Esophagus muscularis mucosa (tissue), 4 donors: ENCODE data around the gene UBL5. TPM values are rescaled to one million over a fixed set of nuclear protein-coding genes. Genes with fewer than 3 reads are reported as not detected.
"Not testable (repeated sequence)": the region's sequence is repeated elsewhere in the genome, so short reads cannot be mapped to it uniquely, and the experiment has no call there.

Experiments used
- DNase-seq: peaks from one replicate; pipeline ENCODE4 v3.0.0-alpha.2; 2017; ENCODE audit errors: extremely low spot score
- H3K27ac ChIP-seq, 4 donors: fragments of 200-600 bp; sonication (generic); replicated peaks in 1 of 4; 1 replicate in 3 of 4; 2 replicates in 1 of 4; pipeline ENCODE4 v1.5.1; 2016 to 2019; ENCODE audit warnings: mild to moderate bottlenecking in 1 of 4
- H3K27me3 ChIP-seq, 4 donors: fragments of 200-600 bp; sonication (generic); one replicate each; pipeline versions ENCODE4 v1.5.1 to v1.6.0; 2016 to 2019
- H3K36me3 ChIP-seq, 4 donors: fragments of 200-600 bp; sonication (generic); one replicate each; pipeline ENCODE4 v1.5.1; 2016 to 2019
- H3K4me1 ChIP-seq, 4 donors: fragments of 200-600 bp; sonication (generic); one replicate each; pipeline ENCODE4 v1.5.1; 2016 to 2019
- H3K4me3 ChIP-seq, 4 donors: fragments of 200-600 bp; sonication (generic); 1 replicate in 2 of 4; 2 replicates in 2 of 4; pipeline ENCODE4 v1.5.1; 2016 to 2019; ENCODE audit warnings: mild to moderate bottlenecking in 4 of 4, moderate library complexity in 1 of 4
- H3K9me3 ChIP-seq, 4 donors: fragments of 200-600 bp; sonication (generic); 1 replicate in 3 of 4; 2 replicates in 1 of 4; pipeline ENCODE4 v1.5.1; 2016 to 2019
- EP300 ChIP-seq: sonication (generic); formaldehyde crosslinking; IDR thresholded peaks from one replicate; pipeline ENCODE4 v1.6.1; 2017; ENCODE audit warnings: antibody characterized with exemption
- POLR2A ChIP-seq: fragments of 450-650 bp; IDR thresholded peaks from one replicate; pipeline ENCODE4 v1.6.1; 2017; ENCODE audit warnings: antibody characterized with exemption, moderate library complexity, mild to moderate bottlenecking, low read depth
- POLR2AphosphoS5 ChIP-seq, 2 donors: sonication (generic); formaldehyde crosslinking; IDR thresholded peaks; one replicate each; pipeline ENCODE4 v1.6.1; 2017; ENCODE audit warnings: antibody characterized with exemption in 2 of 2
- WGBS: methylation state at CpG from one replicate; pipeline ENCODE4 v1.1.5; 2018; 5-methylcytosine and 5-hydroxymethylcytosine counted together
- intact Hi-C: fragments of 100-400 bp; cut with DNase I; formaldehyde crosslinking; loops from one replicate; pipeline ENCODE4 v1.15.1; 2023
- total RNA-seq, 4 donors: library from RNA; depleted of rRNA; stranded (reverse); fragments of >200 nt; gene quantifications; one replicate each; pipeline versions ENCODE4 v1.1.0 to v1.2.1, GENCODE V29; 2016
- TF ChIP-seq, protein P1 (sequence below), 3 experiments: fragments of 200-600 bp in 2 of 3; fragments of 450-650 bp in 1 of 3; sonication (generic) in 2 of 3; IDR thresholded peaks; one replicate each; pipeline ENCODE4 v1.5.1; 2017 to 2019; ENCODE audit warnings: antibody characterized with exemption in 3 of 3, mild to moderate bottlenecking in 2 of 3, moderate library complexity in 1 of 3

Gene UBL5
- total RNA-seq, result 100 to 1,000 TPM; 297 to 717 (median 464) TPM

DNA sequence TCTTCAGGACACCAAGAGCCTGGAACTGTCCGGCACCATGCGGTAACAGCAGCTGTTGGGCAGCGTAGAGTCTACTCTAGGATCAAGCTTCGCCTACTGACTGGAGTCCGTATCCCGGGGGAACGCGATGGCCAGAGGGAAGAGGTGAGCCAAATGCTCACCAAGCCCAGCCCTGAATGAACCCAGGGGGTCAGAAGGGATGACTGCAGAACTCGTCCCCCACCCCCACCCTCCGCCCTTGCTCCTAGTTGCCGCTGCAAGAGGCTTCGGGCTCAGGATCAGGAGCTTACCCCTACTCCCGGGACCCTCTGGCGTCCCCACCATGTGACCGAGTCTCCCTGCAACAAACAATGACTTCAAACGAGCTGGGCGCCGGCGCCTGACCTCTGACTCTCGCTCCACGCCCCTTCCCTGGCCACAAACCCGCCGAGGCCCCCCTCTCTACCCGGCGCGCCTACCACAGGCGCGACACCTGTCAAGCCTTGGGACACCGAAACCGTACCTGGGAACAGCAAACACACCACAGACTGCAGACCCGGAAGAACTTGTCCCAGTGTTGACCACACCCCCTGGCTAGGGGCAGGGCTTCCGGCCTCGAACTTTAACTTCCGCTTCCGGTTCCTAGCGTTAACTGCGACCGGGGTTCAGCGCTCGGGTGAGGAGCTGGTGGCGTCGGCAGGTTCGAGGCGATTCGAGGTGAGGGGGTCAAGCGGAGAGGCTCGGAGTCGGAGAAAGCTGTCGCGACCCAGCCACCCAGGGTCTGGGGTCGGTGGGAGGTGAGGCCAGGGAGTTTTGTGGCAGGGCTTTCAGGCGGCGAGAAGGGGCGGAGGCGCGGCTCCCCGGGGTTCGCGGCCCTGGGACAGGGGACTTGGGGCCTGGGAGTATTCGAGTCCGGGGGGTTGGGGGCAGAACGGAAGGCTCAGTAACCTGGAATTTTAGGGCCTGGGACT is at the start of gene UBL5:
TSS of gene UBL5 (plus strand) at position 630 of the 950 bp plus-strand sequence. CDS start 420 bp downstream, outside the sequence.
- Histone ChIP-seq H3K36me3 (peaks cover 0 to 25% (median 12%) of the 10 kb centered on the region in 4 donors), H3K4me3 (peak within 1 kb of the TSS; percentile 64 to 99 (median 84)), H3K27me3 (no peaks in the 10 kb centered on the region), H3K27ac (peak within 1 kb of the TSS; percentile 76 to 86 (median 84)), H3K4me1 (peaks cover 26 to 35% (median 31%) of the 10 kb centered on the region in 4 donors), H3K9me3 (no peaks in the 10 kb centered on the region)
- intact Hi-C loops, result no loop called here
- under 1% methylated on average over 29 of the region's 62 CpGs for WGBS
- DNase-seq, result peak; percentile 97
- TF ChIP-seq EP300, result no peak
- peak; percentile 77 for TF ChIP-seq POLR2A
- TF ChIP-seq, protein P1, sequence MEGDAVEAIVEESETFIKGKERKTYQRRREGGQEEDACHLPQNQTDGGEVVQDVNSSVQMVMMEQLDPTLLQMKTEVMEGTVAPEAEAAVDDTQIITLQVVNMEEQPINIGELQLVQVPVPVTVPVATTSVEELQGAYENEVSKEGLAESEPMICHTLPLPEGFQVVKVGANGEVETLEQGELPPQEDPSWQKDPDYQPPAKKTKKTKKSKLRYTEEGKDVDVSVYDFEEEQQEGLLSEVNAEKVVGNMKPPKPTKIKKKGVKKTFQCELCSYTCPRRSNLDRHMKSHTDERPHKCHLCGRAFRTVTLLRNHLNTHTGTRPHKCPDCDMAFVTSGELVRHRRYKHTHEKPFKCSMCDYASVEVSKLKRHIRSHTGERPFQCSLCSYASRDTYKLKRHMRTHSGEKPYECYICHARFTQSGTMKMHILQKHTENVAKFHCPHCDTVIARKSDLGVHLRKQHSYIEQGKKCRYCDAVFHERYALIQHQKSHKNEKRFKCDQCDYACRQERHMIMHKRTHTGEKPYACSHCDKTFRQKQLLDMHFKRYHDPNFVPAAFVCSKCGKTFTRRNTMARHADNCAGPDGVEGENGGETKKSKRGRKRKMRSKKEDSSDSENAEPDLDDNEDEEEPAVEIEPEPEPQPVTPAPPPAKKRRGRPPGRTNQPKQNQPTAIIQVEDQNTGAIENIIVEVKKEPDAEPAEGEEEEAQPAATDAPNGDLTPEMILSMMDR (IDR thresholded peaks at IDR 0.05), result no peak
- TF ChIP-seq POLR2AphosphoS5 (IDR thresholded peaks at IDR 0.05), result peak; percentile 97

DNA sequence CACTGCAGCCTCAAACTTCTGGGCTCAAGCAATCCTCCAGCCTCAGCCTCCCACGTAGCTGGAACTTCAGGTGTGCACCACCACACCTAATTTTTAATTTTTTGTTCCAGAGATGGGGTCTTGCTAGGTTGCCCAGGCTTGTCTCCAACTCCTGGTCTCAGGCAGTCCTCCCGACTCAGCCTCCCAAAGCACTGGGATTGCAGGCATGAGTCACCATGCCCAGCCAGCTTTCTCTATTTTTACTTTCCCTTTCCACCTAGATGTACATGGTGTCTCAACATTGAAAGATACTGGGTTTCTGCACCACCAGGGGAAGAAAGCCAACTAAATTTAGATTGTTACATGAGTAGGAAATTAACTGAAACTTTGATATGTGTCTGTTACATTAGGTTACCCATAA is 45.4 kb upstream of the UBL5 start:
- TF ChIP-seq, protein P1 (IDR thresholded peaks at IDR 0.05), result no peak
- no peak for TF ChIP-seq EP300
- TF ChIP-seq POLR2AphosphoS5 (IDR thresholded peaks at IDR 0.05), result no peak
- no peak for TF ChIP-seq POLR2A
- DNase-seq, result no peak
- Histone ChIP-seq H3K4me1 (peaks cover 6 to 21% (median 17%) of the 10 kb centered on the region in 4 donors), H3K27ac (no peak overlapping the region), H3K27me3 (no peaks in the 10 kb centered on the region), H3K36me3 (peaks cover 0 to 4% (median 0%) of the 10 kb centered on the region in 4 donors), H3K4me3 (no peak overlapping the region), H3K9me3 (peaks cover 0 to 4% (median 0%) of the 10 kb centered on the region in 4 donors)
- intact Hi-C loops, result no loop called here
- 97% methylated on average over 2 of the region's 2 CpGs for WGBS

DNA sequence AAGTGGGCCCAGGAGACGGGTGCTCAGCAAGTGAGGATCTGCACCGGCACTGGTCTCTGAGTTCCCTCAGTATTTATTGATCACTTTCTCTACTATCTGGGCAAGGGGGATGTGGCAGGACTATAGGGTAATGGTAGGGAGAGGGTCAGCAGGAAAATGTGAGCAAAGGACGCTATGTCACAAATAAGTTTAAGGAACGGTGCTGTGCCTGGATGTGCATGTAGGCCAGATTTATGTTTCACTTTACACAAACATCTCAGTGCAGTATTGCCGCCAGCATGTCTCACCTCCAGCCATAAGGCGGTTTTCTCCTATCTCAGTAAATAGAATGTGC is 43.6 kb upstream of the UBL5 start:
- H3K9me3 ChIP-seq, H3K36me3 ChIP-seq, DNase-seq, H3K4me3 ChIP-seq, intact Hi-C loops, H3K27me3 ChIP-seq: not testable (repeated sequence)
- 87% methylated on average over 6 of the region's 6 CpGs for WGBS
- Histone ChIP-seq H3K4me1 (peaks cover 6 to 21% (median 17%) of the 10 kb centered on the region in 4 donors), H3K27ac (peak overlapping the region; percentile 96 to 99 (median 98))

DNA sequence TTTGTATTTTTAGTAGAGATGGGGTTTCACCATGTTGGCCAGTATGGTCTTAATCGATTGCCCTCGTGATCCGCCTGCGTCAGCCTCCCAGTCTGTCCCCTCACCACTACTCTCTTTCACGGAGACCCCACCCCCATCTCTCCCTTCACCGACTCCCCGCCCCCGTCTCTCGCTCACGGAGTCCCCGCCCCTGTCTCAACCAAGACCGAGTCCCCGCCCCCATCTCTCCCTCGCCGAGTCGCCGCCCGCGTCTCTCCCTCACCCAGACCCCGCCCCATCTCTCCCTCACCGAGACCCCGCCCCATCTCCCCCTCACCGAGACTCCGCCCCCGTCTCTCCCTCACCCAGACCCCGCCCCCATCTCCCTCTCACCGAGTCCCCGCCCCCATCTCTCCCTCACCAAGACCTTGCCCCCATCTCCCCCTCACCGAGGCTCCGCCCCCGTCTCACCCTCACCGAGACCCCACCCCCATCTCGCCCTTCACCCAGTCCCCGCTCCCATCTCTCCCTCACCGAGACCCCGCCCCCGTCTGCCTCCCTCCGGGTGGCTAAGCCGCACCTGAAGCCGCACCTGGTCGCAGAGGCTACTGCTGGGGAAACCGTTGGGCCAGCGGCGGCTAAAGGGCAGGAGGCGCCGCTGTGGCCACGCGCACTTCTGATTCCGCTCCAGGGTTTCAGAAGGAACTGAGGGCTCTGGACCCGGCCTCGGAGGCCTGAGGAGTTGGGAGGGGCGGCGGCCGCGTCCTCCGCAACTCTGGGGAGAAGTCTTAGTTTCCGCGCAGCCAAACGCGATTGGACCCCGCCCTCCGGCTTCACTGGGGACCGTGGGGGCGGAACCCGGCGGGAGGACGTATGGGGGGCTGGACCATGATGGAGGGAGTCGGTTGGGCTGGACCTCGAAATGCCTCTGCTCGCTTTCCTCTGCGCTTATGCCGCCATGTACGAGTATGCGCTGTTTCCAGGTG is 42.1 kb upstream of the UBL5 start:
- intact Hi-C loops, result no loop called here
- WGBS, result 2% methylated on average over 52 of the region's 74 CpGs
- peak; percentile 99 for DNase-seq
- H3K4me1 ChIP-seq, result peaks cover 6 to 26% (median 25%) of the 10 kb centered on the region in 4 donors
- peak overlapping the region; percentile 96 to 99 (median 98) for H3K27ac ChIP-seq
- no peaks in the 10 kb centered on the region for H3K27me3 ChIP-seq
- H3K4me3 ChIP-seq, result peak overlapping the region; percentile 66 to 88 (median 79)
- no peaks in the 10 kb centered on the region for H3K9me3 ChIP-seq
- TF ChIP-seq, protein P1 (IDR thresholded peaks at IDR 0.05), result no peak
- peak; percentile 89 to 98 for TF ChIP-seq POLR2AphosphoS5 (IDR thresholded peaks at IDR 0.05)
- TF ChIP-seq EP300, result no peak
- TF ChIP-seq POLR2A, result peak; percentile 70
- no peaks in the 10 kb centered on the region for H3K36me3 ChIP-seq
